Left forelimb (tissue), 1 donor: Measurements from ENCODE around the gene TRABD.
"Not testable (repeated sequence)": the region's sequence is repeated elsewhere in the genome, so short reads cannot be mapped to it uniquely, and the experiment has no call there.

Experiments used
- DNase-seq: peaks from one replicate; pipeline ENCODE4 v3.0.0-alpha.2; 2018; ENCODE audit warnings: low spot score

Gene TRABD

GRCh38 chr22:50185375-50186087 lies at the start of gene TRABD:
Gene TRABD (plus strand): TSS chr22:50185913. CDS start chr22:50193061, 7,148 bp downstream.
- DNase-seq, result peak; percentile 96

GRCh38 chr22:50136581-50137015 lies 49.1 kb upstream of the TRABD start:
- no peak for DNase-seq

GRCh38 chr22:50137277-50137676 lies 48.4 kb upstream of the TRABD start:
- not testable (repeated sequence) for DNase-seq

GRCh38 chr22:50138041-50138440 lies 47.7 kb upstream of the TRABD start:
- DNase-seq, result no peak

GRCh38 chr22:50138988-50139387 lies 46.7 kb upstream of the TRABD start:
- no peak for DNase-seq

GRCh38 chr22:50139843-50140415 lies 45.8 kb upstream of the TRABD start:
- DNase-seq, result no peak

- DNase-seq, result no peak
These were observed 45.1 kb upstream of the TRABD start for GRCh38 chr22:50140615-50141014.

- no peak for DNase-seq
These were observed 44.3 kb upstream of the TRABD start for GRCh38 chr22:50141462-50141861.

GRCh38 chr22:50141891-50142363 lies 43.8 kb upstream of the TRABD start:
- DNase-seq, result no peak

GRCh38 chr22:50143096-50143495 lies 42.6 kb upstream of the TRABD start:
- DNase-seq, result no peak

GRCh38 chr22:50144005-50144614 lies 41.6 kb upstream of the TRABD start:
- no peak for DNase-seq

GRCh38 chr22:50145721-50146438 lies 39.8 kb upstream of the TRABD start:
- no peak for DNase-seq

GRCh38 chr22:50146439-50147238 lies 39.1 kb upstream of the TRABD start:
- no peak for DNase-seq

- DNase-seq, result not testable (repeated sequence)
These were observed 38.2 kb upstream of the TRABD start for GRCh38 chr22:50147258-50148165.

GRCh38 chr22:50148166-50148500 lies 37.6 kb upstream of the TRABD start:
- DNase-seq, result no peak

- DNase-seq, result no peak
These were observed 36.6 kb upstream of the TRABD start for GRCh38 chr22:50148991-50149721.

GRCh38 chr22:50150161-50151129 lies 35.3 kb upstream of the TRABD start:
- no peak for DNase-seq

GRCh38 chr22:50151571-50152537 lies 33.9 kb upstream of the TRABD start:
- no peak for DNase-seq
